Measurements from ENCODE around the gene PTPRN2.
A peak's percentile ranks its signal among the peaks of the same experiment; 100 is the strongest.
"Not testable (repeated sequence)": the region's sequence is repeated elsewhere in the genome, so short reads cannot be mapped to it uniquely, and the experiment has no call there.

Gene PTPRN2

GRCh38 chr7:157507987-157508386 lies 1079.6 kb downstream of the PTPRN2 start:
- no peak overlapping the region for H3K4me3 ChIP-seq (ENCODE audit: low read depth, low read length)
- peak; percentile 96 for DNase-seq (ENCODE audit: low read depth)
- TF ChIP-seq POLR2A (IDR thresholded peaks at IDR 0.05; ENCODE audit: extremely low read depth, insufficient read length) (no peak), CTCF (IDR thresholded peaks at IDR 0.05; ENCODE audit: low read depth, low read length) (no peak), MYC (IDR thresholded peaks at IDR 0.05; ENCODE audit: low read depth, low read length) (peak; percentile 78), MAX (IDR thresholded peaks at IDR 0.05; ENCODE audit: low read depth, low read length) (peak; percentile 47; the same call in 1 of the 2 replicates)

- no peak for DNase-seq (ENCODE audit: low read depth)
- no peak for TF ChIP-seq MAX (IDR thresholded peaks at IDR 0.05; ENCODE audit: low read depth, low read length)
- TF ChIP-seq POLR2A (IDR thresholded peaks at IDR 0.05; ENCODE audit: extremely low read depth, insufficient read length), result no peak
- H3K4me3 ChIP-seq (ENCODE audit: low read depth, low read length), result no peak overlapping the region
These were observed 1081.4 kb downstream of the PTPRN2 start for GRCh38 chr7:157506268-157506667.

GRCh38 chr7:157505646-157506045 lies 1082.0 kb downstream of the PTPRN2 start:
- H3K4me3 ChIP-seq (ENCODE audit: low read depth, low read length), result no peak overlapping the region
- no peak for DNase-seq (ENCODE audit: low read depth)
- TF ChIP-seq MAX (IDR thresholded peaks at IDR 0.05; ENCODE audit: low read depth, low read length) (no peak), MYC (IDR thresholded peaks at IDR 0.05; ENCODE audit: low read depth, low read length) (no peak), POLR2A (IDR thresholded peaks at IDR 0.05; ENCODE audit: extremely low read depth, insufficient read length) (no peak), CTCF (IDR thresholded peaks at IDR 0.05; ENCODE audit: low read depth, low read length) (no peak)

- peak overlapping the region; percentile 33 for H3K4me3 ChIP-seq (ENCODE audit: low read depth, low read length)
- no peak for TF ChIP-seq MAX (IDR thresholded peaks at IDR 0.05; ENCODE audit: low read depth, low read length)
- no peak for TF ChIP-seq MYC (IDR thresholded peaks at IDR 0.05; ENCODE audit: low read depth, low read length)
- TF ChIP-seq CTCF (IDR thresholded peaks at IDR 0.05; ENCODE audit: low read depth, low read length), result no peak
- TF ChIP-seq POLR2A (IDR thresholded peaks at IDR 0.05; ENCODE audit: extremely low read depth, insufficient read length), result no peak
- DNase-seq (ENCODE audit: low read depth), result no peak
These were observed 1084.4 kb downstream of the PTPRN2 start for GRCh38 chr7:157503229-157503628.

GRCh38 chr7:157502701-157503111 lies 1084.9 kb downstream of the PTPRN2 start:
- peak; percentile 78 for DNase-seq (ENCODE audit: low read depth)
- TF ChIP-seq MAX (IDR thresholded peaks at IDR 0.05; ENCODE audit: low read depth, low read length), result 0 out of 2 replicates have a peak, but pooled peaks have one; percentile 24
- TF ChIP-seq CTCF (IDR thresholded peaks at IDR 0.05; ENCODE audit: low read depth, low read length), result no peak
- no peak for TF ChIP-seq MYC (IDR thresholded peaks at IDR 0.05; ENCODE audit: low read depth, low read length)
- H3K4me3 ChIP-seq (ENCODE audit: low read depth, low read length), result peak overlapping the region; percentile 33

- H3K4me3 ChIP-seq (ENCODE audit: low read depth, low read length), result no peak overlapping the region
- TF ChIP-seq CTCF (IDR thresholded peaks at IDR 0.05; ENCODE audit: low read depth, low read length) (no peak), MAX (IDR thresholded peaks at IDR 0.05; ENCODE audit: low read depth, low read length) (no peak), POLR2A (IDR thresholded peaks at IDR 0.05; ENCODE audit: extremely low read depth, insufficient read length) (no peak), MYC (IDR thresholded peaks at IDR 0.05; ENCODE audit: low read depth, low read length) (no peak)
- no peak for DNase-seq (ENCODE audit: low read depth)
These were observed 1086.0 kb downstream of the PTPRN2 start for GRCh38 chr7:157501581-157501980.

- DNase-seq (ENCODE audit: low read depth); H3K4me3 ChIP-seq (ENCODE audit: low read depth, low read length): not testable (repeated sequence)
These were observed 1086.6 kb downstream of the PTPRN2 start for GRCh38 chr7:157500989-157501540.
